CD4-positive, alpha-beta T cell treated with Interleukin-4 for 4 hours (primary cell): Measurements from ENCODE around the gene C12orf60.

ENCODE experiments used
- DNase-seq: peaks from one replicate; pipeline ENCODE4 v3.0.0-alpha.2; 2020

The C12orf60 gene

DNA sequence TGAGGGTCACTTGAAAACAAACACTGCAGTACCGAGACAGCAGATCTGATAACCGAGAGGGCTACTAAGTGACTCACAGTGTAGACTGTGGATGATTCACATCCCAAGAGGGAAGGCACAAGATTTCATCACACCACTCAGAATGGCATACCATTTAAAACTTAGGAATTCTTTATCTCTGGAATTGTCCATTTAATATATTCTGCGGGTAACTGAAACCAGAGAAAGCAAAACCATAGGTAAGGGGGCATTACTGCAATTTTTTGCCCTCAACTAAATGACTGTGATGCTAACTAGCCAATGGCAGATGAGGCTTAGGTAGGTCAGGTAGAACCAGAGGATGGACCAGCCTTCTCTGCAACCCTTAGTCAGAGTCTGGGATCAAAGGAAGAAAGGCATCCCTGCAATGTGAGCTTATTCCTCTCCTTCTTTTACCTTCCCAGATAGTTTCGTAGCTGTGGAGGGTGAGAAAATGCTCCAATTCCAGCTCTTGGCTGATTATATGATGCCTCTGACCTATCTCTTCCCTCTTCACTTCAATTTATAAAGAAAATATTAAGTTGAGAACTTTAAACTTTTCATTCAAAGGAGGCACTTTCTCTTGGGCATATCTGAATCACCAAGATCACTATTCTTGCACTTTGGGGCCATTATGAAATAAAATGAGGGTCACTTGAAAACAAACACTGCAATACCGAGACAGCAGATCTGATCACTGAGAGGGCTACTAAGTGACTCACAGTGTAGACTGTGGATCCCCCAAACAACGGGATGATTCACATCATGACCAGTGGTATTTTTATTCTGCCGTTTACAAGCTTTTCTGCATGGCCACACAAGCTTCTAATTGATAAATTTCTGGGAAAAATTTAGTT, 33.1 kb downstream of the C12orf60 start:
- DNase-seq = no peak

- no peak for DNase-seq
Observed at GRCh38 chr12:14839262-14839661, 35.8 kb downstream of the C12orf60 start.

DNA sequence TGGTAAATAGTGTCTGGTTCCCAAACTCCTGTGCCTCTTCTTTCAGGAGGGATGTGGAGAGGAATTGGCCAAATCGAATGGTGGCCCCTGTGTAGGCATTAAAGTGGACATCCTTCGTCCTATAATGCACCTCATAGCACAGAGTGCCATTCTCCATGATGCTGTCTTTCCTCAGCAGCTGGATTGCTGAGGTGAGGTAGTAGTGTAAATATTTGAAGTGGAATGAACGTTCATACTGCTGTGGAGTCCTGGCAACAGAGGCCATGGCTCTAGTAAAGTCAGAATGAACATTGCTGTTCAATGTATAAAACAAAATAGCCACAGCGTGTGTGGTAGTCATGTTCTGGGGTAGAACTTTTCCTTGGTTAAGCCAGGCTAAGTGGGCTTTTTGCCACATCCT, 37.1 kb downstream of the C12orf60 start:
- DNase-seq = no peak

- DNase-seq = no peak
Observed at GRCh38 chr12:14841761-14842160, 38.3 kb downstream of the C12orf60 start.

- DNase-seq = no peak
Observed at GRCh38 chr12:14842315-14842714, 38.8 kb downstream of the C12orf60 start.

DNA sequence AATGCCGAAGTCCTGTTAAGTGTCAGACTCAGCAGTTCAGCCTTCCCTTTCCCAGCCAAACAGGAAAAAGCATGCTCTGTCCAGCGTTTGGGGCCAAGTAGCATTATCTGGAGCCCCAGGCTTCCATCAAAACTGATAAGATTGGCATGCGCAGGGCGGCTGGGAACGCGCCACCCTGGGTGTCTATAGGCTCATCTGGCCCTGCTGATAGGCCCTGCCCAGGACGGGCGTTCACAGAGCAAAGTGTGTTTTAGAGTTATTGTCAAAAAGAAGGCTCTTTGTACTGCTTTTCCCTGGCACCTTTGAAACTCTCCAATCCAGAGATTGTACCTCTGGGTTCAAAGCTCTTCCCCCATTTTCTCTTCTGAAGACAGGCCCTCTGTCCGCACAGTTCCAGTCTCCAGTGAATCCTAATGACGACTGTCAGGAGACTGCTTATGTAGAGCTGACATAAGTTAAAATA, 40.0 kb downstream of the C12orf60 start, which contains the start of gene ART4:
Gene ART4, minus strand, starts transcription at position 102 of the 463 bp plus-strand sequence. CDS start 413 bp downstream, outside the sequence.
- DNase-seq = no peak

- no peak for DNase-seq
Observed at GRCh38 chr12:14844401-14844800, 40.9 kb downstream of the C12orf60 start.

DNA sequence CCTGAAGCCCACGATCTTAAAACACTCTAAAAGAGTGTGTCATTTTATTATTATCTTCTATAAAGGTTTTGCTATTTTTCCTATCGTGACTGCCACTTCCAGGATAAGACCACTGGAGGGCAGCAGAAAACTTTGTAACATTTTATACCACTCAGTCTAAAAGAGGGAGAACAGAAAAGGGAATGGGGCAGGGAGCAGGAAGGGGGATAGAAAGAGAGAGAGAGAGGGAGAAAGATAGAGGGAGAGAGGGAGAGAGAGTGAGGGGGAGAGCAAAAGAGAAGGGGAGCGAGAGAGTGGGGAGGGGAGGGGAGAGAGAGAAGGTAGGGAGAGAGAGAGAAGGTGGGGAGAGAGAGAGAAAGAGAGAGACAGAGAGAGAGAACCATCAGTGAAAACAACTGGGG, 41.9 kb downstream of the C12orf60 start:
- DNase-seq = peak; percentile 69

GRCh38 chr12:14846042-14846587, 42.6 kb downstream of the C12orf60 start:
- DNase-seq = no peak

- no peak for DNase-seq
Observed at GRCh38 chr12:14846876-14847580, 43.6 kb downstream of the C12orf60 start.

- no peak for DNase-seq
Observed at GRCh38 chr12:14849661-14850060, 46.2 kb downstream of the C12orf60 start.

DNA sequence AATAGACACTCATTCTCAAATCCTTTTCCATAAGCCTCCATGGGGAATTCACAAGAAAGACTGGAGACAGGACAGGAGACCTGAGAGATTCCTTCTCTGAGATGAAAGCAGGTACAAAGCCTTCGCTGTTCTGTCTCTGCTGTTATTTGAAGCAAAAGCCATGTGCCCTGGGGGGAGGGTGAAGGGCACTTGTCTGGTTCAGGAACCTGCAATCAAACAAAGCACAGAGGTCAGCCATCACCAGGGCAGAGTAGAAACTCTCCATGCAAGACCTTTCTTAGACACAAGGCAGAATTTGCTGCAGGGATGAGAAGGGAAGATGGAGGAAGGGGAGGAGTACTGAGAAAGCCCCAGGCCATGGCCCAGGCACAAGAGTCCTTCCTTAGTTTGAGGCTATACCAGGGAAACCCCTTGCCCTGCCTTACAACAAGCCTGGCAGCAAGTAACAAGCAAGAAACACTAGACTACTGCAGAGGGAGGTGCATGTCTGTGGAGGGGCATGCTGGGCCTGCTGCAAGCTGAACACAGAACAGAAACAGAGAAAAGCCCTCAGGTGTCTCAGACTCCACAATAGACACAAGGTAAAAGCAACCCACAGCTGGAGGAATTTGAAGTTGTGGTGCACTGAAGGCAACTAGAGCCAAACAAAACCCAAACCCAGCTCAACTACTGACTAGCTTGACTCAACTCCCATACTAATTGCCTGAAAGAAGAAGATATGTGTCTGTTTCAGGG, 47.6 kb downstream of the C12orf60 start:
- DNase-seq = no peak

- no peak for DNase-seq
Observed at GRCh38 chr12:14852880-14853279, 49.4 kb downstream of the C12orf60 start.

GRCh38 chr12:14853961-14854360, 50.5 kb downstream of the C12orf60 start:
- no peak for DNase-seq

DNA sequence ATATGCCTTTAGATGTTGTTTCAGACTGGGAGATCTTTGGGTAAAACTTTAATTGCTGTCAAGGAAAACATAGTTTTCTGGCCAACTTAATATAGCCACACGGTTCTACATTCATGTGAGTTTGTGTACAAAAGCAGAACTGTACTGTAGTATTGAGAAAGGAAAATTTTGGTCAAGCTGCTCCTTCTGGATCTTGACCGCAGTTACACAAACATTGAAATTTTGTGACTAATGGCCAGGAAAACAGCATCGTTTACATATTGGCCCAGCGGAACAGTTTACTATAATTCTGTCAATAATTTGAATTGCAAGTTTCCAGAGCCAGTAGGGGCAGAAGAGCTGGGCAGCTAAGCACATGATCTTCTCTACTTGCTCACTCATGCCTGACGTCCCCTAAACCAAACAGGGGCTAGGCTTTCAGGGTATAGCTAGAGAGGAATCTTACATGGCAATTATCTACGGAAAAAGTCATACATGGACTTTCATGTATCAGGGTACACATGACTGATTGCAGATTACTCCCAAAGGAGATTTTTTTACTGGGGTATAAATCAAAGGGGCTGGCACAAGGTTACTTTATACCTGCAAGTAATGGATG, 51.2 kb downstream of the C12orf60 start:
- DNase-seq = no peak

DNA sequence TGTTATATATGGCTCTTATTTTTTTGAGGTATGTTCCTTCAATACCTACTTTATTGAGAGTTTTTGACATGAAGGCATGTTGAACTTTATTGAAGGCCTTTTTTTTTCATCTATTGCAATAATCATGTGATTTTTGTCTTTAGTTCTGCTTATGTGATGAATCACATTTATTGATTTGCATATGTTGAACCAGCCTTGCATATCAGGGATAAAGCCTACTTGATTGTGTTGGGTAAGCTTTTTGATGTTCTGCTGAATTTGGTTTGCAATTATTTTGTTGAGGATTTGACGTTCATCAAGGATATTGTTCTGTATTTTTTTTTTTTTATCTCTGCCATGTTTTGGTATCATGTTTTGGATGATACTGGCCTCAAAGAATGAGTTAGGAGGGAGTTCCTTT, 55.0 kb downstream of the C12orf60 start:
- no peak for DNase-seq

- no peak for DNase-seq
Observed at GRCh38 chr12:14860490-14860889, 57.0 kb downstream of the C12orf60 start.

GRCh38 chr12:14868916-14869506, 65.5 kb downstream of the C12orf60 start:
- no peak for DNase-seq

DNA sequence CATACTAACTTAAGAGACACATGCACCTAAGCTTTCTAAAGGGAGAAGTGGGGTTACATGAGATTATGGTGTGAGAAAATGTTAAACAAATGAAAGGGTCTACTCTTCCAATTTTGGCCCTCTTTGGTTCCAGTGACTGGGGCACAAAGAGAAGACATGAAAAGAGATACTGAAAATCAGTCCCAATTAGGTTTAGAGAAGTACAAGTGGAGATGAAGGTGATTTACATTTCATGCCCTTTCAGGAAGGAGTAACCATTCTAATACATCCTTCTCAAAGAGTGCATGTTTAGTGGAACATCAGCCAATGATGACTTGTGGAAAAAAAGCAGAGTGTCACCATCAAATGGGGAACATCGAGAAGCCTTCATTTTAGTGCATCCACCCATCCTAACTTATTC, 67.8 kb downstream of the C12orf60 start:
- no peak for DNase-seq

DNA sequence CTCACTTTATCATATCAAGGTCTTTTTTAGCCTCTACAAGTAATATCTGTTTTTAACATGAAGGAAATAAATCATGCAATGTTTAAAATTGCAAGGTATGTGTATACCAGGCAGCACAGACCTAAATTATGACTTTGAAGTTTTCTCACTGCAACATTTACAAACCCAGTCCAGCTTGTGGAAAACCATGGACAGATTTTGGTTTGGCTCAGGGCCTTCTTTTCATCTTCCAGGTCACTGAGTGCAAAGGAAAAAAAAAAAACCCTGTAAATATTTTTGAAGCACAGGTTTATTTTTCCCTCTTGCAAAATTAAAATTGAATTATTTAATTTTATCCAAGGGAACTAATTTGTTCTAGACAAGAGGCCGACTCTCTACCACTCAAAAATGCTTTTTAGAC, 68.4 kb downstream of the C12orf60 start:
- no peak for DNase-seq

GRCh38 chr12:14873440-14874185, 70.1 kb downstream of the C12orf60 start:
- DNase-seq = no peak
